ENCODE data around the gene FKBP14. TPM values are rescaled to one million over a fixed set of nuclear protein-coding genes. Genes with fewer than 3 reads are reported as not detected.

Gene FKBP14, protein sequence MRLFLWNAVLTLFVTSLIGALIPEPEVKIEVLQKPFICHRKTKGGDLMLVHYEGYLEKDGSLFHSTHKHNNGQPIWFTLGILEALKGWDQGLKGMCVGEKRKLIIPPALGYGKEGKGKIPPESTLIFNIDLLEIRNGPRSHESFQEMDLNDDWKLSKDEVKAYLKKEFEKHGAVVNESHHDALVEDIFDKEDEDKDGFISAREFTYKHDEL
- total RNA-seq = 1 to 10 TPM; 5.3 to 6.4 TPM

GRCh38 chr7:30026229-30027064, at the start of gene FKBP14:
FKBP14 (minus strand) TSS chr7:30026702; CDS start chr7:30026508, 194 bp downstream.

DNA sequence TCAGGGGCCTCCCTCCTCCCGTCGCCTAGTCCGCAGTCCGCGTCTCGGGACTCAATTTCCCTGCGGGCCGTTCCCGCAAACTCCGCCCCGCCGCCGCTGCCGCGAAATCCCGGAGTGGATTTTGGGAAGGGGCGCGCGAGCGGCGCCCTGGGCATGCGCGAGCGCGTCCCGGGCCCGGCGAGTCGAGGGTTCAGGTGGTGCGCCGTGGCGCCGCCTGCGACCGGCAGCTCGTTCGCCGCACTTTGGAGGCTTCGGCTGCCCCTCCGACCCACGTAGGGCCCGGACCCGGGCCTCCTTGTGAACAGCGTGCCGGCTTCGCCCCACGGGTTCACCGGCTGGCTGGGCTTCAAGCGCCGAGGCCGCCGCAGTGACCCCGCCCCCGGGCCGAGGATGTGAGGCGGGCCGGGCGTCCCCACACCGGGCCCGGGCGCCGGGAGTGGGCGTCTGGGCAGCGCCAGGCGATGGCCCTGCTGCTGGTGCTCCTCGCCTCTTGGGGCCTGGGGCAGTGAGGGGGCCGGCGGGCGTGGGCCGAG, 1.8 kb upstream of the FKBP14 start, which contains the start of gene PLEKHA8:
Gene PLEKHA8, plus strand, starts transcription at position 197 of the 533 bp plus-strand sequence. CDS start 351 bp downstream, outside the sequence.

DNA sequence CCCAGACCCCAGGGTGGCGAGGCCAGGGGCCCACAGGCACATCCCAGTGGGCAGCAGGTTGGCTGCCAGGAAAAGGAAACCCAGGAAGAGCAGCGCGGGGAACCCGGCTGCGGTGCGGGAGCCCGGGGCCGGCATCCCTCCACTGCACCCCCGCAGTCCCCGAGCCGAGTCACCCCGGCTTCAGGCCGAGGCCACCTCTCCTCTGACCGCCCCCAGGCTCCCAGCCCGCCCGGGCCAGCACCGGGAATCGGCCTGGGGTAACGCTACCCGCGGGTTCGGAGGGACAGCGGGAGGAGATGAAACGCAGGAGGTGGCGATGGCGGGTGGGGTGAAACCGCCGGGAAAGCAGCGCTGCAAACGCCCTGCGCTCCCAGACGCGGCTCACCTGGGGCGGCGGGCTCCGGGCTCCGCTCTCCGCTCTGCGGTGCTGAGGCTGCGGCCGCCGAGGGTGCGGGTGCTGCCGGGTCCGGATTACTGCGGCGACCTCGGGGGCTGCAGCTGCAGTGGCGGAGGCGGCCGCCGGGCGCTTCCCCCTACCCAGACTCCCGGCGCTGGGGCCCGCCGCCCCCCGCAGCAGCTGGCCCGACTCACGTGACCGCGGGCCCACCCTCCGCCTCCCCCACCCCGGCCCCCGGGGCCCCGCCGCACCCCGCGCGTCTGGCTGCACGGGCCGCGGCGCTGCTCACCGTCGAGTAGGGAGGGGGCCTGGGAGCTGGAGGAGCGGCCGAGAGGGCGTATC, 37.1 kb downstream of the FKBP14 start, which contains the start of gene SCRN1:
Gene SCRN1, minus strand, starts transcription at position 545 of the 739 bp plus-strand sequence. CDS start 20,734 bp downstream, outside the sequence.

Other genes starting within 250 kb of the FKBP14 start
- not detected for gene WIPF3, start 220.2 kb downstream of the FKBP14 start, total RNA-seq
- 1 to 10 TPM in 1 of 2 experiments, under 1 TPM in 1; 0.68 to 1.0 TPM for gene SCRN1, start 36.9 kb downstream of the FKBP14 start, total RNA-seq
- gene PLEKHA8, start 1.7 kb upstream of the FKBP14 start, total RNA-seq = 1 to 10 TPM; 7.1 to 9.7 TPM
- 1 to 10 TPM; 4.2 to 5.0 TPM for gene MTURN, start 108.3 kb upstream of the FKBP14 start, total RNA-seq

Data from activated naive CD4-positive, alpha-beta T cell treated with anti-CD3 and anti-CD28 coated beads, Interleukin-2, amount 10 ng/mL, durations not matched to agents 5 hours and 36 hours (primary cell).